Measurements from ENCODE around the gene MAGI2. TPM values are rescaled to one million over a fixed set of nuclear protein-coding genes. Genes with fewer than 3 reads are reported as not detected.

MAGI2 gene
- total RNA-seq, 1 experiment from 2014 or later = 14.3 TPM

DNA sequence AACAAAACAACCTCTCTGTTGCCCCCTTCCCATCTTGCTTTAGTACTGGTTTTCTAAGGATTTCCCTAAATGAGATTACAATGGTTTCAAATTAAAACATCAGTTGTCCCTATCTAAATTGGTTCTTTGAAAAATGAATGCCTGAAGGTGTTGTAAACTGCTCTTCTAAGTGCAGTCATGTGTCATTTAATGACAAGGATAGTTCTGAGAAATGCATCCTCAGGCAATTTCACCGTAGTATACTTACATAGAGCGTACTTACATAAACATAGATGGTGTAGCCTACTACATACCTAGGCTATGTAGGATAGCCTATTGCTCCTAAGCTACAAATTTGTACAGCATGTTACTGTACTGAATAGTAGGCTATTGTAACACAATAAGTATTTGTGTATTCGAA lies 278.1 kb downstream of the MAGI2 start:
- H2BK12ac ChIP-seq (ENCODE audit: insufficient read length, low read depth, low read length) = no peak overlapping the region
- H3K4me1 ChIP-seq (ENCODE audit: insufficient read depth, low read length) = no peaks in the 10 kb centered on the region
- no peak overlapping the region for H3K4me2 ChIP-seq (ENCODE audit: insufficient read depth, insufficient read length, low read length)
- H3K4me3 Mint-ChIP-seq = no peak overlapping the region
- no peak overlapping the region for H3K18ac ChIP-seq (ENCODE audit: insufficient read length, low read depth, low read length)
- no peak overlapping the region for H3K14ac ChIP-seq (ENCODE audit: insufficient read depth, low read length)
- no peaks in the 10 kb centered on the region for H3K79me2 ChIP-seq (ENCODE audit: insufficient read depth, low read length)
- no peaks in the 10 kb centered on the region for H3K27me3 Mint-ChIP-seq (ENCODE audit: low read depth)
- H4K5ac ChIP-seq (ENCODE audit: insufficient read length, low read depth, low read length) = no peak overlapping the region
- H3K27ac Mint-ChIP-seq = no peak overlapping the region
- no peak overlapping the region for H3K4ac ChIP-seq (ENCODE audit: low read depth, low read length)
- H4K91ac ChIP-seq (ENCODE audit: insufficient read length, low read depth, low read length) = no peak overlapping the region
- peaks cover 0 to 2% of the 10 kb centered on the region in 2 experiments; a peak in 1 of 4 replicates for H3K4me1 Mint-ChIP-seq
- no peaks in the 10 kb centered on the region for H4K20me1 ChIP-seq (ENCODE audit: control insufficient read depth, insufficient read depth, insufficient read length)
- no peak overlapping the region for H3K56ac ChIP-seq (ENCODE audit: insufficient read length, low read depth, low read length)
- no peak overlapping the region for H2BK120ac ChIP-seq (ENCODE audit: low read depth, low read length, poor library complexity, severe bottlenecking)
- H3K9me3 ChIP-seq (ENCODE audit: control insufficient read depth, low read depth, low read length) = no peaks in the 10 kb centered on the region
- no CpG with 5 or more reads among the region's 3 CpGs for WGBS (ENCODE audit: extremely low coverage, insufficient read length, low lambda C conversion rate)
- no peaks in the 10 kb centered on the region for H3K79me1 ChIP-seq (ENCODE audit: insufficient read depth, low read depth, low read length, poor library complexity, severe bottlenecking)
- TF ChIP-seq, protein P1, sequence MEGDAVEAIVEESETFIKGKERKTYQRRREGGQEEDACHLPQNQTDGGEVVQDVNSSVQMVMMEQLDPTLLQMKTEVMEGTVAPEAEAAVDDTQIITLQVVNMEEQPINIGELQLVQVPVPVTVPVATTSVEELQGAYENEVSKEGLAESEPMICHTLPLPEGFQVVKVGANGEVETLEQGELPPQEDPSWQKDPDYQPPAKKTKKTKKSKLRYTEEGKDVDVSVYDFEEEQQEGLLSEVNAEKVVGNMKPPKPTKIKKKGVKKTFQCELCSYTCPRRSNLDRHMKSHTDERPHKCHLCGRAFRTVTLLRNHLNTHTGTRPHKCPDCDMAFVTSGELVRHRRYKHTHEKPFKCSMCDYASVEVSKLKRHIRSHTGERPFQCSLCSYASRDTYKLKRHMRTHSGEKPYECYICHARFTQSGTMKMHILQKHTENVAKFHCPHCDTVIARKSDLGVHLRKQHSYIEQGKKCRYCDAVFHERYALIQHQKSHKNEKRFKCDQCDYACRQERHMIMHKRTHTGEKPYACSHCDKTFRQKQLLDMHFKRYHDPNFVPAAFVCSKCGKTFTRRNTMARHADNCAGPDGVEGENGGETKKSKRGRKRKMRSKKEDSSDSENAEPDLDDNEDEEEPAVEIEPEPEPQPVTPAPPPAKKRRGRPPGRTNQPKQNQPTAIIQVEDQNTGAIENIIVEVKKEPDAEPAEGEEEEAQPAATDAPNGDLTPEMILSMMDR (conservative IDR thresholded peaks at IDR 0.05) = no peak
- H3T11ph ChIP-seq (ENCODE audit: low read length) = no peak overlapping the region
- no peak overlapping the region for H4K8ac ChIP-seq (replicated peaks; ENCODE audit: insufficient read length, low read depth, low read length)
- H2AFZ ChIP-seq (ENCODE audit: low read length) = no peak overlapping the region
- H2AK5ac ChIP-seq (ENCODE audit: insufficient read length, low read length) = no peak overlapping the region
- H3K36me3 Mint-ChIP-seq (ENCODE audit: insufficient read depth in 1 of 3, low read depth in 3 of 3) = peaks cover 0 to 5% (median 0%) of the 10 kb centered on the region in 3 experiments; a peak in 2 of 7 replicates
- no peak for DNase-seq
- H2BK5ac ChIP-seq (ENCODE audit: insufficient read length, low read length) = no peak overlapping the region
- no peaks in the 10 kb centered on the region for H3K23me2 ChIP-seq (ENCODE audit: insufficient read length, low read depth, low read length, poor library complexity, severe bottlenecking)
- H3K9me3 Mint-ChIP-seq = peaks cover 0 to 8% of the 10 kb centered on the region in 2 experiments; a peak in 1 of 5 replicates
- H3K27ac ChIP-seq (ENCODE audit: insufficient read length, low read depth, low read length) = no peak overlapping the region
- no peak overlapping the region for H2BK20ac ChIP-seq (ENCODE audit: low read depth, low read length, poor library complexity, severe bottlenecking)
- no peaks in the 10 kb centered on the region for H3K27me3 ChIP-seq (ENCODE audit: insufficient read depth, low read length)
- no peak overlapping the region for H3K9ac ChIP-seq (ENCODE audit: extremely low read depth, insufficient read length, low read length)
- H2BK15ac ChIP-seq (ENCODE audit: low read depth, low read length) = no peak overlapping the region
- no peak overlapping the region for H3K23ac ChIP-seq (ENCODE audit: insufficient read length, low read depth, low read length)
